EL (cell line): ENCODE measurements around the gene TBC1D16.
"Not testable (repeated sequence)": the region's sequence is repeated elsewhere in the genome, so short reads cannot be mapped to it uniquely, and the experiment has no call there.

Experiments used
- DNase-seq: peaks from one replicate; pipeline ENCODE4 v3.0.0-alpha.2; 2016

The TBC1D16 gene

GRCh38 chr17:79971651-79972050 is 64.0 kb downstream of the TBC1D16 start:
- DNase-seq, result no peak

- peak; percentile 19 for DNase-seq
Measured at GRCh38 chr17:79970576-79971068, 65.0 kb downstream of the TBC1D16 start.

DNA sequence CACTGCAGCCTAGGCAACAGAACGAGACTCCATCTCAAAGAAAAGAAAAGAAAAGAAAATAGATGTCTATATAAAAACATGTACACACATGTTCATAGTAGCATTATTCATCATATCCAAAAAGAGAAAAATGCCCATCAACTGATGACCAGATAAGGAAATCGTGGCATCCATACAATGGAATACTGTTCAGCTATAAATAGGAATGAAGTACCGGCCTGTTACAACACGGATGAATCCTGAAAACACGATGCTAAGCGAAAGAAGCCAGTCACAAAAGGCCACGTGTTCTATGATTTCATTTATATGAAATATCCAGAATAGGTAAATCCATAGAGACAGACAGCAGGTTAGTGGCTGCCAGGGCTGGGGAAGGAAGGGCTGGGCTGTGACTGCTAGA is 65.8 kb downstream of the TBC1D16 start:
- DNase-seq, result no peak

DNA sequence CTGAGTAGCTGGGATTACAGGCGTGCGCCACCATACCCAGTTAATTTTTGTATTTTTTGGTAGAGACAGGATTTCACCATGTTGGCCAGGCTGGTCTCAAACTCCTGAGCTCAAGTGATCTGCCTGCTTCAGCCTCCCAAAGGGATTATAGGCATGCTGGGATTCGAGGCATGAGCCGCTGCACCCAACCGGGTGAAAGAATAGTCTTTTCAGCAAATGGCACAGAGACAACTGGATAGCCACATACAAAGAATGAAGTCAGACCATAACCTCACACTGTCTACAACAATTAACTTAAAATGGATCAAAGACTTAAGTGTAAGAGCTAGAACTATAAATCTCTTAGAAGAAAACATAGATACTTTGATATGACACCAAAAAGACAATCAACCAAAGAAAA is 67.6 kb downstream of the TBC1D16 start:
- no peak for DNase-seq

- no peak for DNase-seq
Measured at GRCh38 chr17:79966681-79967080, 69.0 kb downstream of the TBC1D16 start.

GRCh38 chr17:79965806-79966205 is 69.9 kb downstream of the TBC1D16 start:
- DNase-seq, result no peak

DNA sequence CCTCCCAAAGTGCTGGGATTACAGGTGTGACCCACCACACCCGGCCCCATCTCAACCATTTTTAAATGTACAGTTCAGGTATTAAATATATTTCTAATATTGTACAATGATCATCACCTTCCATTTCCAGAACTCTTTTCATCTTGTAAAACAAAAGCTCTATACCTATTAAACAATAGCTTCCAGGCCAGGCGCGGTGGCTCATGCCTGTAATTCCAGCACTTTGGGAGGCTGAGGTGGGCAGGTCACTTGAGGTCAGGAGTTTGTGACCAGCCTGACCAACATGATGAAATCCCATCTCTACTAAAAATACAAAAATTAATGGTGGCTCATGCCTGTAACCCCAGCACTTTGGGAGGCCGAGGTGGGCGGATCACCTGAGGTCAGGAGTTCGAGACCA is 73.2 kb downstream of the TBC1D16 start:
- DNase-seq, result not testable (repeated sequence)

- not testable (repeated sequence) for DNase-seq
Measured at GRCh38 chr17:79961567-79961966, 74.1 kb downstream of the TBC1D16 start.

DNA sequence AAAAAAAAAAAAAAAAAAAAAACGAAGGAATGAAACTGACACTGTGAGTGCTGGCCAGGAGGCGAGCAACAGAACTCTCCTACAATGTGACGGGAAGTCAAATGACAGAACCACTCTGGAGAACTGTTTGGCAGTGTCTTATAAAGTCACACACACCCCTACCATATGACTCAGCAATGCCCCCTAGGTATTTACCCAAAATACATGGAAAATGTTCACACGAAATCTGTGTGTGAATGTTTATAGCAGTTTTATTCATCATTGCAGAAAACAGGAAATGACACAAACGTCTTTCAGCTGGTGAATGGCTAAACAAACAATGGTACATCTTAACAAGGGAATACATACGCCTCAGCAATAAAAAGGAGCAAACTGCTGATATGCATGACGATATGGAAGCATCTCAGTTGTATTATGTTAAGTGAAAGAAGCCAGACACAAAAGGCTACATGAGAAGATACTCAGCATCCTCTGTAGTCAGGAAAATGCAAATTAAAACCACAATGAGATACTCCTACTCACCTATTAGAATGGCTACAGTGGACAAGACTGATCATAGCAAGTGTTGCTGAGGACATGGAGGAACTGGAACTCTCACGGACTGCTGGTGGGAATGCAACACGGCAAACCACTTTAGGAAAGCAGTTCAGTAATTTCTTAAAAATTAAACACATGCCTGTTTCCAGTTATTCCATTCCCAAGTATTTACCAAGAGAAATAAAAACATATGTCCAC is 74.7 kb downstream of the TBC1D16 start:
- DNase-seq, result peak; percentile 36

- DNase-seq, result no peak
Measured at GRCh38 chr17:79959042-79959441, 76.6 kb downstream of the TBC1D16 start.

- no peak for DNase-seq
Measured at GRCh38 chr17:79956853-79957252, 78.8 kb downstream of the TBC1D16 start.

DNA sequence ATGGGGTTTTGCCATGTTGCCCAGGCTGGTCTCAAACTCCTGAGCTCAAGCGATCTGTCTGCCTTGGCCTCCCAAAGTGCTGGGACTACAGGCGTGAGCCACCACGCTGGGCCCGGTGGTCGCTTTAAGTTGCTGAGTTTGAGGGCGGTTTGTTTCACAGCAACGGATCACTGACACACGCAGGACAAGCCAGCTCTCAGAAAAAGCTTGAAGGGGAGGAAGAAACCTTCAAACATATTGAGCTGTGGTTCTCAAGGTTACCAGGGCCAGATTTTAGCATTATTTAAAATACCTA is 79.3 kb downstream of the TBC1D16 start:
- not testable (repeated sequence) for DNase-seq

DNA sequence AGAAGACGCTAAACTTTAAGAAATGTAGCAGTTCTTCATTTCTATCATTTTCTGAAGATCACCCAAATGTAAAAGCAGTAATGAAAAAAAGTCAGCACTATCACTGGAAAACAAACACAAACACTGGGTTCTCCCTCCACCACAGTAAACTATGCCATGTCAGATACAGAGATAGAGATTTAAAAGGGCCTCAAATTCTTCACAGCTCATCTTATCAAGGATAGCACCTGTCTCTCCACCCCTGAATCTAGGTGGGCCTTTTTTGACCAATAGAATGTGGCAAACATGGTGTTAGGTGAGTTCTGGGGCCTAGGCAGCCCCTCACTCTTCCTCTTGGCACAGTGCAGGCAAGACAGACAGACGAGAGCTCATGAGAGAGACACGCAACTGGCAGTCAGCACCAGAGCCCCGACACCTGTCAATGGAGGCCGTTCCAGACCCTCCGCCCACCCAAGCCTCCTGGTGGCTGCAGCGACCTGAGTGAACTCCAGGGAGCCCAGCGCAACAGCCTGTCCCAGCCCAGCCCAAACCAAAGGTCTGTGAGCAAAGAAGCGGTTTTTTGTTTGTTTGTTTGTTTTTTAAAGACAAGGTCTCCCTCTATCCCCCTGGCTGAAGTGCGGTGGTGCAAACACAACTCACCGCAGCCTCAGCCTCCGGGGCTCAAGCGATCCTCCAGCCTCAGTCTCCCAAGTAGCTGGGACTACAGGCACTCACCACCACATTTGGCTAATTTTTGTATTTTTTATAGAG is 79.8 kb downstream of the TBC1D16 start:
- no peak for DNase-seq

GRCh38 chr17:79955167-79955549 is 80.5 kb downstream of the TBC1D16 start:
- DNase-seq, result no peak

DNA sequence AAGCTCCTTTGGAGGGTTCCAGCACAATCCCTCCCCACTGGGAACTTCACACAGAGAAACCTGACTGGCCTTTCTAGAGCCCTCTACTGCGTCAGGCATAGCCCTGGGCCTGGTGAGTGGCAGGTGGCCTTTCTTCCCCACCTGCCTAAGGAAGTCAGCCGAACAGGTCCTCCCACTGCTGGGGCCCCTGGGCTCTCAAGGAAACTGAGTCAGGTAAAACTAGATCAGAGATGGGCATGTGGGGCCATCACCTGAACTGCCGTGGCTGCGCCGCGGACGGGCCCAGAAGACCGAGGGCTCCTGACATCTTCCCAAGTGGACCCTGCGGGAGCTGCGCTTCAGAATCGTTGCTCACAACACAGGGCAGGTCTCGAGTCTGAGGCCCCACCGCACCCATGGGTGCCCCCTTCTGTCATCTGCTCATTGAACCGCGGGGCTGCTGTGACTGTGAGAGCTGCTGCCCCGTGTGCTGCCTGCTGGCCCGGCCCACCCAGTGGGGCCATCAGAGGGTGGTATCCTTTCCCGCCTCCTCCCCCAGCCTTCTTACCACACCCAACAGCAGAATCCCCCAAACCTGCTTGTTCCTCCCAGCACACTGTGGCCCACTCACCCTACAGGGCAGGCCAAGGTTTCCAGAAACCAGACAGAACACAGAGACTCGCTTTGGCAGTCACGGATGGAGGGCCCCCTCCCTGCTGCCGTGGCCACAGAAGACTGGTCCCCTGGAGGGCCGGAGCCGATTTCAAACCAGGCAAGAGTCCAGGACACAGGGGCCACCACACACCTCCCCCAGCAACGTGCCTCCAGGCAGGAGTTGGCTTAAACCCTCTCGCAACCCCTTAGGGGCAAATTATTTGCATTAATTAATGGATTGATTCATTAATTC is 81.1 kb downstream of the TBC1D16 start:
- no peak for DNase-seq

GRCh38 chr17:79953335-79953734 is 82.3 kb downstream of the TBC1D16 start:
- no peak for DNase-seq

- no peak for DNase-seq
Measured at GRCh38 chr17:79952901-79953300, 82.8 kb downstream of the TBC1D16 start.

- DNase-seq, result no peak
Measured at GRCh38 chr17:79952265-79952877, 83.3 kb downstream of the TBC1D16 start.

GRCh38 chr17:79951361-79952264 is 84.1 kb downstream of the TBC1D16 start:
- DNase-seq, result peak; percentile 32

GRCh38 chr17:79950751-79951150 is 84.9 kb downstream of the TBC1D16 start:
- no peak for DNase-seq

DNA sequence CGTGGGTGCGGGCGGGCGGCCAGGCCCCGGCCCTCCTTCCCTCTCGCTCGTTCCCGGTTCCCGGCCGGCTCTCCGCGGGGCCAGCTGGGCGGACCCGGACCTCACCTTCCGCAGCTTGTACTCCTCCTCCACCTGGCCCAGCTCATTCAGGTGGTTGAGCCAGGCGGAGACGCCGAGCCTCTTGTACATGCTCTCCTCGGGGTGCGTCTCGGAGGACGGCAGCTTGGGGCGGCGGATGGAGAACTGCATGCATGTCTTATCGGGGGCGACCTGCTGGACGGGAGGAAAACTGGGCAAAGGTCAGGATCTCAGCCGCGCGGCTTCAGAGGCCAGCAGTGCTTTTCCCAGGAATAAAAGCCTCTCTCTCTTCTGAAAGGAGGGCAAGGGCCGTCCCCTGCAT is 85.4 kb downstream of the TBC1D16 start:
- DNase-seq, result no peak

GRCh38 chr17:79949656-79950209 is 85.9 kb downstream of the TBC1D16 start:
- no peak for DNase-seq
